DOHH2 (cell line): ENCODE measurements around the gene LRMDA.

Experiments used
- CTCF ChIP-seq: fragments of 200-600 bp; sonication (generic); IDR thresholded peaks from one replicate; pipeline ENCODE4 v1.5.1; 2014; ENCODE audit warnings: antibody characterized with exemption, mild to moderate bottlenecking, low read depth, low read length; ENCODE audit not compliant: poor library complexity, severe bottlenecking
- EZH2phosphoT487 ChIP-seq: fragments of 200-600 bp; sonication (generic); IDR thresholded peaks from 2 replicates; pipeline ENCODE4 v1.6.1; 2017; ENCODE audit warnings: borderline replicate concordance, mild to moderate bottlenecking, antibody characterized with exemption, low read length, moderate library complexity, mixed read lengths

GRCh38 chr10:75647675-75648074 lies 216.3 kb downstream of the LRMDA start:
- TF ChIP-seq CTCF: no peak
- TF ChIP-seq EZH2phosphoT487: no peak
